ENCODE data around the gene ACER3. TPM values are rescaled to one million over a fixed set of nuclear protein-coding genes. Genes with fewer than 3 reads are reported as not detected.

ACER3 gene
- total and polyA plus RNA-seq, 7 donors: 5.6 to 13.2 (median 9.4) TPM

- Histone ChIP-seq H3K27me3 (no peaks in the 10 kb centered on the region), H3K36me3 (no peaks in the 10 kb centered on the region), H3K9me3 (no peaks in the 10 kb centered on the region), H3K4me1 (no peaks in the 10 kb centered on the region), H3K4me3 (no peak overlapping the region), H3K27ac (no peak overlapping the region)
- no peak for TF ChIP-seq CTCF (IDR thresholded peaks at IDR 0.05)
- intact Hi-C loops (cut with DNase I): no loop called here
- 80 to 86% methylated on average over 1 of the region's 1 CpG for WGBS, 2 donors
- DNase-seq: no peak
These were observed 38.3 kb upstream of the ACER3 start for GRCh38 chr11:76822406-76822805.

- Histone ChIP-seq H3K9me3 (no peaks in the 10 kb centered on the region), H3K4me3 (no peak overlapping the region), H3K27me3 (no peaks in the 10 kb centered on the region), H3K36me3 (no peaks in the 10 kb centered on the region), H3K4me1 (no peaks in the 10 kb centered on the region), H3K27ac (peak overlapping the region in 1 of 4 donors; percentile 64)
- WGBS, 2 donors: 70% methylated on average over 9 of the region's 9 CpGs
- no peak for DNase-seq
- intact Hi-C loops (cut with DNase I): no loop called here
- TF ChIP-seq POLR2A (IDR thresholded peaks at IDR 0.05): no peak
- TF ChIP-seq POLR2AphosphoS5 (IDR thresholded peaks at IDR 0.05): peak in 3 of 4 donors; percentile 14 to 35 (median 22)
These were observed 37.2 kb upstream of the ACER3 start for GRCh38 chr11:76823481-76824028.

GRCh38 chr11:76824083-76824939, 36.4 kb upstream of the ACER3 start:
- Histone ChIP-seq H3K4me1 (no peaks in the 10 kb centered on the region), H3K9me3 (no peaks in the 10 kb centered on the region), H3K4me3 (no peak overlapping the region), H3K36me3 (no peaks in the 10 kb centered on the region), H3K27me3 (no peaks in the 10 kb centered on the region), H3K27ac (peak overlapping the region in 2 of 4 donors; percentile 10 to 64)
- DNase-seq: no peak
- intact Hi-C loops (cut with DNase I): no loop called here
- WGBS, 2 donors: 73 to 78% methylated on average over 9 of the region's 9 CpGs
- TF ChIP-seq POLR2A (IDR thresholded peaks at IDR 0.05) (no peak), EP300 (IDR thresholded peaks at IDR 0.05) (peak in 1 of 4 donors; percentile 34), POLR2AphosphoS5 (IDR thresholded peaks at IDR 0.05) (no peak), CTCF (IDR thresholded peaks at IDR 0.05) (no peak)

GRCh38 chr11:76824980-76825725, 35.6 kb upstream of the ACER3 start:
- no peaks in the 10 kb centered on the region for H3K27me3 ChIP-seq
- TF ChIP-seq POLR2AphosphoS5 (IDR thresholded peaks at IDR 0.05) (no peak), EP300 (IDR thresholded peaks at IDR 0.05) (no peak), POLR2A (IDR thresholded peaks at IDR 0.05) (no peak), CTCF (IDR thresholded peaks at IDR 0.05) (no peak)
- H3K27ac ChIP-seq: peak overlapping the region in 1 of 4 donors; percentile 27
- no peak overlapping the region for H3K4me3 ChIP-seq
- no peaks in the 10 kb centered on the region for H3K9me3 ChIP-seq
- WGBS, 2 donors: 81 to 92% methylated on average over 5 of the region's 5 CpGs
- no peaks in the 10 kb centered on the region for H3K36me3 ChIP-seq
- H3K4me1 ChIP-seq: peaks cover 0 to under 1% (median 0%) of the 10 kb centered on the region in 4 donors
- intact Hi-C loops (cut with DNase I): no loop called here
- DNase-seq: no peak

All from sigmoid colon (tissue), 7 donors.